Measurements from ENCODE around the gene LRBA.

The LRBA gene

DNA sequence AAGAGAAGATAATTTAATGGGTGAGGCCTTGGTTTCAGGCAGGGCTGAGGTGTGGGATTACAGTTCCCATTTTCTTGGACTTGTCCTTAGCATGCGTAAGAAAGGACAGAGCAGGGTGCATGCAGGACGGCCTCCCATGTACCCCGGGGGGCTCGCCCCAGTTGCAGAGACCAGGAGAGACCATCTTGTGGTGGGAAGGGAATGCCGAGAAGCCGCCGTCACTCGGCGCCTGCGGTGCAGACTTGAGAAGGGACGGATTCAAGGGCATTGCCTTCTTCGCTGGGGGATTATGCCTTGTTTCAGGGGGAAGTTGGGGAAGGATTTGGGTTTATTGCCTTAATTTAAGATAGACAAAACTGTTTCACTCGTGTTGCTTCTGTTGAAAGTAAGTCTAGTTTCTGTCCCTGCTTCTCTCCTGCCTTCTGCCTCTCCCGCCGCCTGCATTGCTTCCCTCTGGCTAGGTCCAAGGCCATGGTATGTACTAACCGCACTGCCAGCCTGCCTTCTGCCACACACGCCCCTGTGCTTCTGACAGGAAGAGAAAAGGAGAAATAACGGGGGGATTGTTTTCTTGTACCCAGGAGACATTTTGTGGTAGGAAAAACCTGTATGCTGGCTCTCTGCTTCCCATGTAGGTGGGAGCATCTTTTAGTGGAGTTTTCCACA lies 761.0 kb downstream of the LRBA start:
- DNase-seq, result no peak

DNA sequence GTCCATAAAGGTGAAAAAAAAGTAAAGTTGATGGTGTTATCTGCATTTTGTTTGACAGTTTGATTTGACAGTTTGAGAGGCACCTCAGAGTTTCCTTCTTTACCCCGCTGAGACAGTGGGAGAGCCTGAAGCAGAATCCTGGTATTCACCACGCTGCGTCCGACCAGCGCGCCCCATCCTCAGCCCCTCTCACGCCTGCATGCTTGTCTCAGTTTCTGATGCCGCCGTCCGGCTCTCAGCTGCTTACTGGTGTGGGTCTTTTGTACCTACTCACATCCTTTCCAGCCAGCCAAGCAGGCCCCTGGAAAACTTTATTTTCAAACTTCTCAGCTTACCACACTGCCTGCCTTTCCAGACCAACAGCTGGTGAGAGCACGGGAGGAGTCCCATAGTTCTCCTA lies 761.7 kb downstream of the LRBA start:
- DNase-seq, result no peak

DNA sequence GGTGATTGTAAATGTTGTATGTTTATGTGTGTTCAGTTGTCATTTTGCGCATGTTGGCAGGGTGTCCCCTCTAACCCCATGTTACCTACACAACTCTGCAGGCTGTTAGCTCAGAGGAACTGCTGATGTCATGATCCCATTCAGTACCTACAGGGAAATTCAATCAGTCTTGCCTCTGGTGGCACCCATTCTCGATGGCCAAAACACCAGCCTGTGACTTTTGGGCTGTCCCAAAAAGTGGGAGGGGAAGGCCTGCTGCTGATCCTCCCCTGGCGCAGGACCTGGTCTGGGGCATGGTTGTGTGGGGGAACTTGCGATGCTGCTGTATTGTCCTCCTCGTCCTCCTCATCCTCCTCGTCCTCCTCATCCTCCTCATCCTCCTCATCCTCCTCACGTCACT lies 762.3 kb downstream of the LRBA start:
- no peak for DNase-seq

DNA sequence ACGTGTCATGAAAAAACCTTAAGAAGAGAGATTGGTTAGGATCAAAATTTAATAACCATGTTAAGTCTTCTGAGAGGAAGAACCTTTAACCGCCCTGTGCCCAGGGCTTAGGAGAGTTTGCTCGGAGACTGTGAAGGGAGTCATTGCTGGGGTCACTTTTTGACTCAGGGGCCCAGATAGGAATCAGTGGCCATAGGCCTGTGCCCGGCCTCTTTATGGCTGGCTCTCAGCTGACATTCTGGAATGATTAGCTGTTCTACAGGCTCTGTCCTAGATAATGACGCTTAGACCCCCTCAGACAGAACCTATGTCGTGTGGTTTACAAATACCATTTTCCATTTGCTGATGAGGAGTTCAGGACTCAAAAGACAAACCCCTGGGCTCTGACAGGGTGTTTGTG lies 762.8 kb downstream of the LRBA start:
- DNase-seq, result no peak

DNA sequence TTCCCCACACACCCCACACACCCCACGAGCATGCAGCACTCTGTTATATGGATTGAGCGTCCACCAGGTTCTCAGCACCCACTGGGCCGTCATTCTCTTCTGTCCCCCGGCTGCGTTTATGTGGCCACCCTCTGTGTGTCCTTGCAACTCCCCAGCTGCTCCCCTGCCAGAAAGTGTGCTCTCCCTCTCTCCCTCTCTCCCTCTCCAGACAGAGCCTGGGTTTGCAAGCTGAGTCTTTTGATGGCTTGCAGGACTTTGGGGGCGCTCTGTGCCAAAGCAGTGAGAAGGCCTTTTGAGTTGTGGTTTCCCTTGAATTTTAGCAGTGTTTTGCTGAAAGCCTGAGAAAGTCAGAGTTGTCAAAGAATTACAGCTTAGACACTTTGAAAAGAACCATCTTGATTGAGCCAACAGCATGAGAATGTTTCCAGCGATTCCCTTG lies 763.3 kb downstream of the LRBA start:
- DNase-seq, result no peak

DNA sequence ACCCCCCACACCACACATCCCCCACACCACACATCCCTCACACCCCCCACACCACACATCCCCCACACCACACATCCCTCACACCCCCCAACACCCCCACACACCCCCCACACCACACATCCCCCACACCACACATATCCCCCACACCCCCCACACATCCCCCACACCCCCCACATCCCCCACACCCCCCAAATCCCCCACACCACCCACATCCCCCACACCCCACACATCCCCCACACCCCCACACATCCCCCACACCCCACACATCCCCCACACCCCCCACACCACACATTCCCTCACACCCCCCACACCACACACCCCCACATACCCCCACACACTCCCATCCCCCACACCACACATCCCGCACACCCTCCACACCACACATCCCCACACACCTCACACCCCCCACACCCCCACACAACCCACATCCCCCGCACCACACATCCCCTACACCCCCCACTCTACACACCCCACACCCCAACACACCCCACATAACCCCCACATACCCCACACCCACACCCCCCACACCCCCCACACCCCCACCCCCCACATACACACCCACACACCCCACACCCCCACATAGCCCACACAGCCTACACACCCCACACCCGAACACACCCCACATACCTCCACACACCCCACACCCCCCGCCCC lies 764.0 kb downstream of the LRBA start:
- no peak for DNase-seq

DNA sequence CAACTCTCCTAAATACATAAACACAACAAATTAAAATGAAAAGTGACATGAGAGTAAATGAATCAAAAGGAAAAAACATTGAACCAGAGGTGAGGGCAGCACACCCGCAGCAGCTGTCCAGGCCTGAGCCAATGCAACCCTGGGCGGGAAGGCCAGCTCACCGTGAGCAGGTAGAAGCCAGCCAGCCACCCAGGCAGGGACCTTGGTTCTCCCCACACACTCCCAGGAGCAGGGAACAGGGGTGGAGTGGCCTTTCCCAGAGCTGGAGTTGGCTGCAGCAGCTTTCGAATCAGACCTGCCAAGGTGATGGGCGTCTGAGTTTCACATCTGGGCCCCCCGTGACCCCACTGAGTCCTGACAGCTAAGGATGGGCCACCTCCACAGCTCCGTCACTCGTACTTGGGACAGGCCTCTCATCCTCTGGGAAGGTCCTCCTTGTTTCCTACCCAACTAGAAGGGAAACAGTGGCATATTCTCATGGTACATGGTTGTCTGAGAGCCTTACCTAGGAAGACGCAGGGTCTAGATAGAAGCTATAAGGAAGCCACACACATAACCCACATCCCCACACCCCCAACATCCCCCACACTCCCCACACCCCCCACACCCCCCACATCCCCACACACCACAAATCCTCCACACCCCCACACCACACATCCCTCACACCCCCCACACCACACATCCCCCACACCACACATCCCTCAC lies 764.6 kb downstream of the LRBA start:
- DNase-seq, result no peak

DNA sequence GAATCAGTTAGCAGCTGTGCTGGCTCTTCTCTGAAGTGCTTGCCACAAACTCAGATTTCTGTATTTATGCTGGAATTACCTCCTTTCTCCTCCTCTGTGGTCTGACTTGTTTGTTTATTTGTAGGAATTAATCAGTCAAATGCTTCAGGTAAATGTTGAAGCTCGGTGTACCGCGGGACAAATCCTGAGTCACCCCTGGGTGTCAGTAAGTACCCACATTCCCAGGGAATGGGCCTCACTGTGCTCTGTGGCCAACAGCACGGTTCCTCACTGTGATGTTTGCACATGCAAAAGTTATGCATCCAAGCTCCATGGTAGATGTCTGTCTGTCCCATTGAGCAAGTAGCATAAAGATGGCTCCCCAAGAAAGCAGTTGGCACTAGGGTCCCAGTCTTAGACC lies 766.9 kb downstream of the LRBA start:
- DNase-seq, result no peak

DNA sequence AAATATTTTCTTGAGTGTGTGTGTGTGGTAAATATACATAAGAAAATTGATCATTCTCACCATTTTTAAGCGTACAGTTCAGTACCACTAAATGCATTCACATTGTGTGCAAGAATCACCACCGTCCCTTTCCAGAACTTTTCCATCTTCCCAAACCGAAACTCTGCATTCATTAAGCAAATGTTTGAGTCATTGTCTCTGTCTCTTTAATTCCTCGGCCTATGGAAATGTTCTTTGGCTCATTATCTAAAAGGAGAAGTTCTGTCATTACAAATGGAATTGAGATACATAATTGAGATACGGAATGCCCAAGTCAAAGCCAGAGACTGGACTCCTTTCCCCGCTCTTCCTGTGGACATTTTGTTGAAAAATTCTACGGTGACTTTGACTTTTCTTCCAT lies 767.9 kb downstream of the LRBA start:
- no peak for DNase-seq

DNA sequence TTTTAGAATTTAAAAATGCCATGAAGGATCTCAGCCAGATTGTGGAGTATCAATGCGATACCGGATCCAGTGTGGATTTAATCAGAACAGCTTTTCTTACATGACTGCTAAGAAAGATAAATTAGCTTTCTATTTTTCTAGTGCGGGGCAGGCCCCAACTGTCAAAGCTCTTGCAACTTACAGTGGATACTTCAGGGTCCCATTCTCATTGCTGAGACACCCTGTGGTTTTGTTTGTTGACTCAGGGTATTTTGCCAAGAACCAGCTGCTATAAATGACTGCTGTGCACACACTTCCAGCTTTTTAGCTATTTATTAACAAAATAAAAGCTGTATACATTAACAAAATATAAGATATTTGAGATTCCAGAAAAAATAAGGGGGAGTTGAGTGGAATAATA lies 770.5 kb downstream of the LRBA start:
- no peak for DNase-seq

DNA sequence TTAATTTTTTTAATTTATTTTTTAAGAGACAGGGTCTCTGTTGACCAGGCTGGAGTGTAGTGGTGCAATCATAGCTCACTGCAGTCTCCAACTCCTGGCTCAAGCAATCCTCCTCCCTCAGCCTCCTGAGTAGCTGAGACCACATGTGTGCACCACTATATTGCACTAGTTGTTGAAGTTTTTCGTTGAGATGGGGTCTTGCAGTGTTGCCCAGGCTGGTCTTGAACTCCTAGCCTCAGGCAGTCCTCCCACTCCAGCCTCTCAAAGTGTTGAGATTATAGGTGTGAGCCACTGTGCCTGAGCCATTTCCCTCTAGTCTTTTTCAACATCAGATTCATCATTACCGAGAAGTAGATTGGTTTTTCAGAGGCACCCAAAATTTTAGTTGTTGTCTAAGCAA lies 771.2 kb downstream of the LRBA start:
- no peak for DNase-seq

DNA sequence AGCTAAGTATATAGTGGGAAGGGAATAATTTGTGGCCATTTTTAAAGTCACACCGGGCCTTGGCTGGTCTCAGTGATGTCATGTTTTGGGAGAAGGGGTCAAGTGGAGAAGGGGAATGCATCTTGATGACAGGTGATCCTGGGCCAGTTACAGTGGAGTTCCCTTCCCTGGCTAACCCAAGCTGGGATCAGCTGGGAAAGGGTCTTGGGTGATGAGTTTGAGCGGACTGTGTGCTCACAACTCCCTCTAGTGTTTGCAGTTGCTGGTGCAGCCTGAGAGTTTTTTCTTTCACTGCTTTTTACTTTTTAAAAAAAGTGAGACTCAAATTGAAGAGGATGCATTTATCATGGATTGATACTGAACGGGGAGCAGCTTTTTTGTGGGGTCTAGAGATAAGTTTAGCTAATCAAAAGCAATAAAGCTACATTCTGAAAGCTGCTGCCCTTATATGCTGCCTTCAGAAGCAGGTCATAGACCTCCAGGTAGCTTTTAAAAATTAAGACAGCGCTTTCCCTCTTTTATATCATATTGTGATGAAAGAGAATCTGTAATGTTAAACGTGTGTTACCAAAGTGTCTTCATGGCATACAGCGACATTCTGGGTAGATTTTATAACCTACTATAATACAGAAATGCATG lies 772.1 kb downstream of the LRBA start:
- DNase-seq, result no peak

DNA sequence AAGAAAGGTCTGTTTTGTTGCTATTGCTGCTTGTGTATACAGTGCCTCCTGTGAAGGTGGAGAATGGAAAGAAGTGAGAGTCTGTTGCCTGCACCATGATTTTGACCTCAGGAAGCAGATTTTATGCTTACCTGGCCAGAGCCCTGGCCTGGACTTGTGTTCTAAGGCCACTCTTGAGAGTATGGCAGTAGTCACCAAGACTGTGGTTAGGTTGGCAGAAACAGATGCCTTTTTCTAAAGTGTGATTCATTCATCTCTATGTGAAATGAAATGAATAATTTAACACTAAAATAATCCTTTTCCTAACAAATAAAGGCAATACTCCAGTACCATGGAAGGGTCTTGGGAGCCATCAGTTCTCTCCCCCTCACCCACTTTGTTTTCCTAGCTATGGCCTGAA lies 775.1 kb downstream of the LRBA start:
- no peak for DNase-seq

DNA sequence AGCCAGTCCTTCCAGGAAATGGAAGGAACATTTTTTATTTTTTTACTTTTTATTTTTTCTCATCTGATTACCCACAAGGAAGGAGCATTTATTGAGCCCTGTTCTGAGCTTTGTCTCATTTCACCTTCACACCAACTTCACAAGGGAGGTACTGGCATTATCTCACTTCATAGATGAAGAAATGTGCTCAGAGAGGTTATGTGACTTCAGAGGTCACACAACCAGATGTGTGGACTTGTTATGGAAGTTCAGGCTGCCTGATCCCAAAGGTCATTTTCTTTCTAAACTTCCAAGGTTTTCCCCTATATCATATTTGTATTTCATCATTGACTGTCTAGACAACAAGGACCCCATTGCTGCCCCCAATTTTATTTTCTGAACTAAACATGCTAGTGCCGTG lies 776.5 kb downstream of the LRBA start:
- no peak for DNase-seq

DNA sequence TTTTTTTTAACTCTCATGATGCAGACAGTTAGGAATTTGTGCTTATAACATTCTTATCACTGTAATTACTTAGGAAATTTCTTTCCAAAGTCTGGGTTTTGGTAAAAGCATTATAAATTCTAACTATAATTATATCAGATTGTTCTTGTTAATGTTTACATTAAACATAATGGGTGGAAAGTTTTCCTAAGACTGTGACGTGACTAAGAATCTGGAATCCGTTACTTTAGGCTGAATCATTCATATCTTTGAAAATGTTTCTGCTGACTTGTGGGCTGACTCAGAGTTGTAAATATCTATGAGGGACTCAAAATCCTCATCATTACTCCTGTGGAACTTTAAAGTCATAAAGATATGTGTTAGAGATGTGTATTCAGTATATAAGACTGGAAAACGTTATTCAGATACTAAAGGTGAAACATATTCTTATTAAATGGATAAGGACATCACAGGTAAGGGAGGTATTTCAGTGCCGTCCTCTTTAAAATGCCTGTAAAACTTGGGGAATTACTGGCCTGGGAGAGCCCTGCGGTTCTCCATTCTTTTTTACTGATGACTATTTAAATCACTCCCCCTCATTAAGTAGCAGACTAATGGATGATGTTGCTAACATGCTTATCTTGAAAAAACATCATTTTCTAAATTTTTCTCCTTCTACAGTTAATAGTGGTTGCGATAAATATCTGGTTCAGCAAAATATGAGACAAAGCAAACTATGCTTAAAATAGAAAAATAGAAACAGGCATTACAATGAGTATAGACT lies 777.8 kb downstream of the LRBA start:
- DNase-seq, result no peak

DNA sequence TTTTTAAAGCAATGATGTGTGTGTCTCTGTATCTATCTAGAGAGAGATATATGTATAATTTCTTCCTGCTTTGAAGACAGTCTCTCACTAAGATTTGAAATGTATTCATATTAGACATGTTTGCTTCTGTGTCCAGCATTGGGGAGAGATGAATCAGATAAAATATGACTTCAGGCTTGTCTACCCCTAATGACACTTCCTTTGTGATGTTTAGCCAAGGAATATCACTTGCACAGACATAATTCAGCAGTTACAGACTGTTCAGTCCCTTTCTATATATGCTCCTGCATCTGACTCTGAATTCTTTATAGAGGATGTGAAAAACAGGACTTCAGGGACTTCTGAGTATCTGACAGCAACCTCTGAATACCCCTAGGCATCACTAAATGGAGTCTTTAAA lies 778.5 kb downstream of the LRBA start:
- DNase-seq, result no peak

DNA sequence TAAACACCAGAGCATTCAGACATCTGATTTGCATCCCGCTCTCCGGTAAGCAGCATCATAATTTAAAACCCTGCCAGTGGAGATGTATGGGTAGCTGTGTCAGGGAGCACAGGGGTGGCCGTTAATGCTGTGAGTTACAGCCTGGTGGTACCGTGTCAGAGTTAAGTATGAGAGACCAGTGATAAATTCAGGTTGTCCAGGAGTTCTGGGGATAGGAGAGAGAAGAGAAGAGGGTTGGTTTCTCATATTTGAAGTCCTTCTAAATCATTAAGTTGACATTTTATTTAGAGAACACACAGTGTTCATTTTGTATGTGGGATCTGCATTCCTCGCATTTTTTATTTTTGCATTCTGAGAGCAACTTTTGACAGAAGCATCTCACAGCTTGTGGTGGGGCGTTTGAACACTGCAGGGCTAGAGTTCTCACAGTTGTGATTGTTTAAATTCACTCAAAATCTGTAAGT lies 779.2 kb downstream of the LRBA start:
- no peak for DNase-seq

DNA sequence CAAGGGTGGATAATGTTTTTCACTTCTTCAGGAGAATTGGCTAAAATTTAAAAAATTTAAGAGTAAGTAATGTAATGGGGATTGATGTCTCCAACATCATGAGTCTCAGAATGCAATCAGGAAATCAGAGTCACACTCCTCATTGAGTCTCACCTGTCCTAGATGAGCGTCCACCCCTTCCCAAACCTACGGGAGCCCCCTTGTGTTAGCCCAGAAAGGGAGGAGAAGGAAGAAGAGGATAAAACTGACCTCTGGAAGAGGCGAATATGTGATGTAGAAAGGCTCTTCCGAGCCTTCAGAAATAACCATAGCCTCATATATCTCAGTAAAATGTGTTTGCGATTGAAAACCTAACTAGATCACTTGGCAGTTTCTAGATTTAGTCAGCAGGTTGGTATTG lies 779.8 kb downstream of the LRBA start:
- DNase-seq, result no peak

DNA sequence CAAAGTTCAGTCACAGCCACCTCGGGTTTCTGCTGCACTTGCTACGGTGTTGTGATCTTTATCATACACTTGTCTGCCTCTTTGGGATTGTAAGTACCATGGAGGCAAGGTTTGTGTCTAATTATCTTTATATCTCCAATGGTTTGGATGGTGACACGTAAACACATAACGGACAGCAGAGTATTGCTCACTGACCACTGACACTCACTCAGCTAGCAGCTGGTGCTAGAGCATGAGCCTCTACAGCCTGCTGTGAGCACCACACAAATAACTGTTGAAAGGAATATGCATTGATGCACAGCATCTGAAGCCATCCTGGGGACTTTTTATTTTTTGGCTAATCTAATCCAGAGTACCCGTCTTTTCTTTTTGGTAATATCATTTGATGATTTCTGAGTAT lies 780.8 kb downstream of the LRBA start:
- no peak for DNase-seq

DNA sequence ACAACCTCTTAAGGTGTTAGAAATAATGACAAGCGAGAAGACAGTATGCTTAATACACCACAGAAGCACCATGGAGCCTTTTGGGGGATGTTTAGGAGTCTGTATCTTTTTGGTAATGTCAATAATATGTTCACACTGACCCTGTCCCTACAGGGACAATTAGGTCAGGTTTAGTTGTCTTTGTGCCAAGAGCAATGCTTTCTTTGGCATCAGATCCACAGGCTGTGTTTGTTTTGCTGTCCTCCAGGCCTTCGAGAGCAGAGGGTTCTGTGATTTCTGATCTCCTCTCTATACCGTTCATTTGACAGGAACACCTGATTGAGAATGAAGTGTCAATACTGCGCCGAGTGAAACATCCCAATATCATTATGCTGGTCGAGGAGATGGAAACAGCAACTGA lies 783.1 kb downstream of the LRBA start:
- DNase-seq, result no peak

DNA sequence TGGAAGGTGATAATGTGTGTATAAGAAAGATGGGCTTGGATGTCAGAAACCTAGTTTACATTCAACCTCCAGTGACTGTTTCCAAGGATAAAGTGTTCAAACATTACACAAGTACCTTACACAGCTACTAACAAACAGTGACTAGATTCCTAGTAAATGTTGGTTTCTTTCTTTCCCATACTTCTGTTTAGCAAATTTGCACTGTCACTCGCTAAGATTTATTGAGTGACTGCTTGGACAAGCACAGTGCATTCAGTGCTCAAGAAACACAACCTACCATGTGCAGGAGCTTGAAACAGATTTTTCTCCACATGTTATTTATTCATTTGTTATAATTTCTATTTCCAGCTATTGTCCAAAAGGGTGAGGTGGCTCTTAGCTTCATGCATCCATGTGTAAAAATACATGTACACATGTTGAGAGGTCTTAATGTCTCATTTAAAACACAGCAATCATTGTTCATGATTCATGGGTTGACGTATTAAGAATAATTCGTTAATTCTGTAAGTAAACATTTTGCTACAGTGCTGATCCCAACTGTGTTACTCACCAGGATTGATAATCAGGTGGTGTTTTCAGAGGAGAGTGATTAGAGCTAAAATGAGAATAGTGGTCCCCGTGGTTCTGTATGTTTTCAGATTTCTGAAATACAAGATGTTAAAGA lies 783.8 kb downstream of the LRBA start:
- no peak for DNase-seq

DNA sequence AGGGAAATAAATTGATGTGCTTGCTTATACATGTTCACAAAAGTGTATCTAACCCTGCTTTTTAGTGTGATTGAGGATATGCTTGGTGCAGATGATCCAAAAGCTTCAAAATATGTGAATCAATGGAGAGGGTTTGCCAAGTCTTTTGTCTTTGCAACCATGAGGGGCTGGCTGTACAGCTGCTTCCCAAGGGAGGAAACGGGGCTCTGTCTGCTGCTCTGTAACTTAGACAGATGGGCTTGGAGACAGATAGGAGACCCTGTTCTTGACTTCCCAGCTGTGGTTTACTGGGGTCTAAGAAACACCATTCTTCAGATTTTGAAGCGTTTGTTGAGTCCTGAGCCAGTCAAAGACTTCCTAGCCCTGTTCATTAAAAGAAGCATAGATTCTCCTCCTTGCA lies 784.5 kb downstream of the LRBA start:
- DNase-seq, result no peak
